ENCODE data around the gene APOL5.
"Not testable (repeated sequence)": the region's sequence is repeated elsewhere in the genome, so short reads cannot be mapped to it uniquely, and the experiment has no call there.

APOL5 gene

DNA sequence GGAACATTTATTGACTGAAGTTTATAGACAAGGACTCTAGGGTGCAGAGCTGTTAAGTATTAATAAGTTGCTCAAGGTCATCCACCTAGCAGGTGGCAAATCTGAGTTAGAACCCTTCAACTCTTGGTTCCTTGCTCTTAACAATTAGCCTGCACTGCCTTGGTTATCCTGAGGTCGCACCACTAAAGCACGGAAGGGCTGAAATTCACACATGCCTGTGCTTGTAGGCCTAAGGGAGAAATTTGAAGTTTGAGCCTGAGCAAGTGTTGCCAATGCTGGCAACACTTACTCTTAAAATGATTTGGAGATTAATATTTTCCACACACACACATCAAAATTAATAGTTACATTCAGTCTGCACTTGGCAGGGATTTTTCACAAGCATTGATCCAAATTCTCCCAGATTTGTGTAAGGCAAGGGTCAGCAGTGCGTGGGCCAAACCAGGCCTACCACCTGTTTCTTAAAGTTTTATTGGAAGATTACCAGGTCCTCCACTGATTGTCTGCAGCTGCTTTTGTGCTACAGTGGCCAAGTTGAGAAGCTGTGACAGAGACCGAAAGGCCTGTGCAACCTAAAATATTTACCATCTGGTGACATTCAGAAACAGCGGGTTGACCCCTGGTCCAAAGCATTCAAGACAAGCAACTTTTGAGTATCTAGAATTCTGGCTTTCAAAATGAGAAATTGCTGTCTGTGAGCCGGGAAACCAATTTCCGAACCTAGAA, 16.3 kb downstream of the APOL5 start:
- peaks cover 24% of the 10 kb centered on the region for H3K36me3 ChIP-seq (ENCODE audit: insufficient read depth, low read length)
- H3K27me3 ChIP-seq (ENCODE audit: control insufficient read depth, insufficient read depth, low read length): peaks cover 3% of the 10 kb centered on the region
- no peaks in the 10 kb centered on the region for H3K9me3 ChIP-seq (replicated peaks; ENCODE audit: low read length)
- H3K4me2 ChIP-seq (ENCODE audit: low read length): no peak overlapping the region
- no peaks in the 10 kb centered on the region for H3K4me1 ChIP-seq (ENCODE audit: control insufficient read depth, insufficient read depth, low read length)
- no peak overlapping the region for H3K4me3 ChIP-seq (ENCODE audit: low read length)
- H3K9ac ChIP-seq (ENCODE audit: low read depth, low read length): no peak overlapping the region

DNA sequence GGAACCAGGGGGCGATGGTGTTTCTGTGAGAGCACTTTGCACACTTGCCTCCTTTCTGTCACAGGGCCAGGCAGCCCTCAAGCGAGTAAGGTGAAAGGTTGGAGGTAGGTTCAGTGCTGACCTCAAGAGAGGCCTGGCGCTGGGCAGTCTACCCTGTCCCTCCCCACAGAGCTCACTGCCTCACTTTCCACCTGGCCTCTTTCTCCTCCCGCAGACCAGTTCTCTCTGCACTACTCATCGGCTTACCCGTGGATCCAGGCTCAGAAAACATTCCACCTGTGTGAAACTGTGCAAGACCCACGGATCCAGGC, 16.8 kb downstream of the APOL5 start:
- Histone ChIP-seq H3K4me3 (ENCODE audit: low read length) (no peak overlapping the region), H3K9ac (ENCODE audit: low read depth, low read length) (no peak overlapping the region), H3K9me3 (replicated peaks; ENCODE audit: low read length) (no peaks in the 10 kb centered on the region)

DNA sequence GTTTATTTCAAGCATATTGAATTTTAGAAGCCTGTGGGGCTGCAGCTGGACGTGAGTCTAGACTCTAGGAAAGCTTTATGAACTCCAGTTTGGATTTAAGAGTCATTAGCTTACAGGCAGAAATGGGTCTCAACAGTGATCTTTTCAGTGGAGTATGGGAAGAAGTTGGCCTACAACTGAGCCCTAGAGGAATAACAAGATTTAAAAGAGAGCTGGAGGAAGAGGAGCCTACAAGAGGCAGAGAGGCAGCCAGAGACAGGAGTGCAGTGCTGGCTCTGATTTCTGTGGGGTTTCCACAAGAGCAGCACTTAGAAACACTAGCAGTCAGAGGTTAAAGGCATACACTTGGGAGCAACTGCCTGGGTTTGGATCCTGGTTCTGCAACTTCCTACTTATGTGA, 17.9 kb downstream of the APOL5 start:
- Histone ChIP-seq H3K9ac (ENCODE audit: low read depth, low read length) (no peak overlapping the region), H3K9me3 (replicated peaks; ENCODE audit: low read length) (no peaks in the 10 kb centered on the region), H3K4me3 (ENCODE audit: low read length) (no peak overlapping the region), H3K4me1 (ENCODE audit: control insufficient read depth, insufficient read depth, low read length) (no peaks in the 10 kb centered on the region), H3K4me2 (ENCODE audit: low read length) (no peak overlapping the region), H3K27me3 (ENCODE audit: control insufficient read depth, insufficient read depth, low read length) (peaks cover 3% of the 10 kb centered on the region), H3K36me3 (ENCODE audit: insufficient read depth, low read length) (peaks cover 29% of the 10 kb centered on the region)

More for the DNA sequence above, 16.8 kb downstream of the APOL5 start:
- H3K27me3 ChIP-seq (ENCODE audit: control insufficient read depth, insufficient read depth, low read length): peaks cover 3% of the 10 kb centered on the region
- no peaks in the 10 kb centered on the region for H3K4me1 ChIP-seq (ENCODE audit: control insufficient read depth, insufficient read depth, low read length)
- no peak overlapping the region for H3K4me2 ChIP-seq (ENCODE audit: low read length)
- H3K36me3 ChIP-seq (ENCODE audit: insufficient read depth, low read length): peaks cover 29% of the 10 kb centered on the region

DNA sequence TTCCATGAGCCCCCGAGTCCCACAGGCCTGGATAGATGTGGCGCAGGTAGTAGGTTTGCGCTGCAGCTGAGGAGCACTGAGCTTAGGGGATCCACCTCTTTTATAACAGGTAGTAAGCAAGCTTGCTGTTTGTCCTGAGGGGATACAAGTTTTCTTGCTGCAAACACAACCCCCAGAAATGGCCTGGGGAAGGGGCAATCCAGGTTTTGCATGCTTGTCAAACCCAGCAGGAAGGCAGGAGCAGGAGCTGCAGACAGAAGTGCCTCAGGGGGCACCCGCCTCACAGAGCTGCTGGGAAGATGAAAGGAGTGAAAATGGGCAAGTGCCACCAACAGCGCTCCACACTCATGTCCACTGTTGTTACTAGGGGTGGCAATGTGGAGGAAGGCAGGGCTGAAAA, 18.5 kb downstream of the APOL5 start:
- H3K9me3 ChIP-seq (replicated peaks; ENCODE audit: low read length): no peaks in the 10 kb centered on the region
- no peak overlapping the region for H3K4me2 ChIP-seq (ENCODE audit: low read length)
- no peak overlapping the region for H3K9ac ChIP-seq (ENCODE audit: low read depth, low read length)
- H3K4me3 ChIP-seq (ENCODE audit: low read length): no peak overlapping the region
- no peaks in the 10 kb centered on the region for H3K27me3 ChIP-seq (ENCODE audit: control insufficient read depth, insufficient read depth, low read length)
- peaks cover 32% of the 10 kb centered on the region for H3K36me3 ChIP-seq (ENCODE audit: insufficient read depth, low read length)
- peaks cover 2% of the 10 kb centered on the region for H3K4me1 ChIP-seq (ENCODE audit: control insufficient read depth, insufficient read depth, low read length)

DNA sequence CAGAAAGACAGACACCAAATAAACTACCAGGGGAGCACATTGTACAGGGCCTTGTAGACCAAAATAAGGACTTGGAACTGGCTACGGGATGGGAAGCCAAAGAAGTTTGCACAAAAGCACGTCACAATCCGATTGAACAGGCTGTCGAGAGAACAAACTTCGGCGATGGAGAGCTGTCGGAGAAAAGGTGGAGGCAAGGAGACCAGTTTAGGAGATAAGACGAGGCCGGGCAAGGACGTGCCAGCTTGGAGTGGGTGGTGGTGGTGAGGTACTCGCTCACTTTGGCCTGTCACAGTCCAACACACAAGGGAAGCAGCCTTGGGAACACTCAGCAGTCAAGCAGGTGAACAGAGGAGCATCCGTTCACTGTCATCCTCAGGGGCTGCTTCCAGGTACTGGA, 19.0 kb downstream of the APOL5 start:
- Histone ChIP-seq H3K27me3 (ENCODE audit: control insufficient read depth, insufficient read depth, low read length) (no peaks in the 10 kb centered on the region), H3K9ac (ENCODE audit: low read depth, low read length) (no peak overlapping the region), H3K4me3 (ENCODE audit: low read length) (no peak overlapping the region), H3K4me2 (ENCODE audit: low read length) (no peak overlapping the region), H3K9me3 (replicated peaks; ENCODE audit: low read length) (no peaks in the 10 kb centered on the region), H3K4me1 (ENCODE audit: control insufficient read depth, insufficient read depth, low read length) (peaks cover 7% of the 10 kb centered on the region), H3K36me3 (ENCODE audit: insufficient read depth, low read length) (peaks cover 38% of the 10 kb centered on the region)

DNA sequence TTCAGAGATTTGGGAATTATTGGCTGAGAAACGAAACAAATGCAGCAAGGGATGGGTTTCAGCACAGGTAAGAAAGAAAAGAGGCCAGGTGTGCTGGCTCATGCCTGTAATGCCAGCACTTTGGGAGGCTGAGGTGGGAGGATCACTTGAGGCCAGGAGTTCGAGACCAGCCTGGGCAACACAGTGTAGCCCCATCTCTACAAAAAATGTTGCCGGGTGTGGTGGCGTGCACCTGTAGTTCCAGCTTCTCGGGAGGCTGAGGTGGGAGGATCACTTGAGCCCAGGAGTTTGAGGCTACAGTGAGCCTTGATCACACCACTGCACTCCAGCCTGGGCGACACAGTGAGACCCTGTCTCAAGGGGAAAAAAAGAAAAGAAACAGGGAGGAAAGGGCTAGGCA, 20.2 kb downstream of the APOL5 start:
- not testable (repeated sequence) for H3K4me3 ChIP-seq (ENCODE audit: low read length); H3K27me3 ChIP-seq (ENCODE audit: control insufficient read depth, insufficient read depth, low read length); H3K9me3 ChIP-seq (replicated peaks; ENCODE audit: low read length); H3K9ac ChIP-seq (ENCODE audit: low read depth, low read length); H3K4me2 ChIP-seq (ENCODE audit: low read length)
- H3K36me3 ChIP-seq (ENCODE audit: insufficient read depth, low read length): peaks cover 38% of the 10 kb centered on the region
- H3K4me1 ChIP-seq (ENCODE audit: control insufficient read depth, insufficient read depth, low read length): peaks cover 19% of the 10 kb centered on the region

DNA sequence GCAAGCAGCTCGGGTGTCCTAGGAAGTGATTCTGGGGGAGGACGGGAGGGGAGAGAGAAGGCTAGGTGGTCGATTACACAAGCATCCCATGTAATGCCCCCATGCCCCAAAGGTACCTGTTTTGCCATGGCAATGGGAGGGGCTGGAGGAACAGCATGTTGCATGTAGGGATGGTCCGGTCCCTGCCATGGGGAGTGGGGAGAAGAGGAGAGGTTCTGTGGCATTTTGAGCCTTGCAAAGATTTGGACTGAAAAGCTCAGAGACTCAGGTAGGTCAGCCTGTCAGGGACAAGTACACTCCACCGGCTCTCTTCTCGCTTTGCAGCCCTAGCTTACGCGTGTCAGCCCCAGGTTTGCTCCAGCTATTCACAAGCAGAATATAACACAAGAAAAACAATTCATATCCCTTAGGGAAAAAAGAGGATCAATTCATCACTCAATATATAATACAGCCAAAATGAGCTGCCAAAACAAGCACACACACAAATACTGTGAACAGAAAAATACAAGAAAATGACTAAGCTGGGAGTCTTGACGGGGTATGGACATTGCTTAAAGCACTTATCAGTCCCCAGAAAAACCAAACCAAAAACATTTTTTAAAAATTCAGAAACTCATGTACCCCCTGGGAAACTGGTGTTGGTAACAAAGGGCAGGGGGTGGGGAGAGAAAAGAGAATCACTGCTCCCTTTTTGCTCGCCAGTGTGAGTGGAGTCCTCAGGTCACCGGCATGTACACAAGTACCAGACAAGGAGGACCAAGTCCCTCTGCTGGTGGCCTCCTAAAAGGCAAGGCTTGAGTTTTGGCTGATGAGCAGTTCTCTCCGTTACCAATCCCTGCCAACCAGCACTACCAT, 21.6 kb downstream of the APOL5 start:
- Histone ChIP-seq H3K9me3 (replicated peaks; ENCODE audit: low read length) (no peaks in the 10 kb centered on the region), H3K36me3 (ENCODE audit: insufficient read depth, low read length) (peaks cover 49% of the 10 kb centered on the region), H3K4me1 (ENCODE audit: control insufficient read depth, insufficient read depth, low read length) (peaks cover 30% of the 10 kb centered on the region), H3K4me3 (ENCODE audit: low read length) (no peak overlapping the region), H3K9ac (ENCODE audit: low read depth, low read length) (no peak overlapping the region), H3K27me3 (ENCODE audit: control insufficient read depth, insufficient read depth, low read length) (no peaks in the 10 kb centered on the region), H3K4me2 (ENCODE audit: low read length) (no peak overlapping the region)

DNA sequence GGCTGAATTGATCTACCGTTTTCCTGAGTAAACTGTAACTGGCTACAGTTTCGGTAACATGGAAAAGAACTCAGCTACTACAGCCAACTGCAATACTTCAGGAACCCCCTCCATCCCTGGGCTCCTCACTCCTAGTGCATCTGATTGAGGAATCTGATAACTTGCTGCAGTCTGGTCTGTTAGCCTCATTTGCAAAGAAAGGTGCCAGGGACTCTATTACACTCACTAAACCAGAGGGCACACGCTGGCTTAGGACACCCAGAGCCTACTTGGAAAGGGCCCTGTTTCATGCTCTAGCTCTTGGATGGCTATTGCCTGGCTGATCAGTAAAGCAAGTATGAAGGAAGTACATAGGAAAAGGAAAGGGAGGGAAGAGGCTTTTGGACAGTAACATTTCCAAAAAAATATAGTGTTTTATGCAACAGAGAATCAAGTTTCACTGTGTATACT, 22.3 kb downstream of the APOL5 start:
- peaks cover 55% of the 10 kb centered on the region for H3K36me3 ChIP-seq (ENCODE audit: insufficient read depth, low read length)
- no peaks in the 10 kb centered on the region for H3K9me3 ChIP-seq (replicated peaks; ENCODE audit: low read length)
- no peak overlapping the region for H3K4me3 ChIP-seq (ENCODE audit: low read length)

DNA sequence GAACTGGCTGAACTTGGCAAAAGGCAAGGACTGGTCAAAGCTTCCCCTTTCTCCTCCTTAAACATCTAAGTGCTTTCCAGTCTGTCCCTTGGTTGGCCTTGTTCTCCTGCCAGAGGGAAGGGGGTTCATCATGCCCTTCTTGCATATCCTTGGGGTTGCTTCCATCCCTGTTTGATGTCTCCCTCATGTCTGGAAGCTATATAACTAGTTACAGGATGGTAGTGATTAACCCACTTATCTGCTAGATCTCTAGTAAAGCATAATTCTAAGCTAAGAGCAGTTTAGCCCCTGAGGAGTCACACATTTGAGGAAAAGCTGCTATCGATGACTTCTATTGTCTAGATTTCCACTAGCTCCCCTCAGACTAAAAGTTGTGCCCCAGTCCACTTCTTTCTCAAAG, 22.9 kb downstream of the APOL5 start:
- Histone ChIP-seq H3K27me3 (ENCODE audit: control insufficient read depth, insufficient read depth, low read length) (no peaks in the 10 kb centered on the region), H3K4me1 (ENCODE audit: control insufficient read depth, insufficient read depth, low read length) (peaks cover 30% of the 10 kb centered on the region), H3K9ac (ENCODE audit: low read depth, low read length) (no peak overlapping the region), H3K4me2 (ENCODE audit: low read length) (no peak overlapping the region), H3K4me3 (ENCODE audit: low read length) (no peak overlapping the region), H3K36me3 (ENCODE audit: insufficient read depth, low read length) (peaks cover 57% of the 10 kb centered on the region), H3K9me3 (replicated peaks; ENCODE audit: low read length) (no peaks in the 10 kb centered on the region)

More for the DNA sequence above, 22.3 kb downstream of the APOL5 start:
- Histone ChIP-seq H3K27me3 (ENCODE audit: control insufficient read depth, insufficient read depth, low read length) (no peaks in the 10 kb centered on the region), H3K9ac (ENCODE audit: low read depth, low read length) (no peak overlapping the region), H3K4me1 (ENCODE audit: control insufficient read depth, insufficient read depth, low read length) (peaks cover 30% of the 10 kb centered on the region), H3K4me2 (ENCODE audit: low read length) (no peak overlapping the region)

DNA sequence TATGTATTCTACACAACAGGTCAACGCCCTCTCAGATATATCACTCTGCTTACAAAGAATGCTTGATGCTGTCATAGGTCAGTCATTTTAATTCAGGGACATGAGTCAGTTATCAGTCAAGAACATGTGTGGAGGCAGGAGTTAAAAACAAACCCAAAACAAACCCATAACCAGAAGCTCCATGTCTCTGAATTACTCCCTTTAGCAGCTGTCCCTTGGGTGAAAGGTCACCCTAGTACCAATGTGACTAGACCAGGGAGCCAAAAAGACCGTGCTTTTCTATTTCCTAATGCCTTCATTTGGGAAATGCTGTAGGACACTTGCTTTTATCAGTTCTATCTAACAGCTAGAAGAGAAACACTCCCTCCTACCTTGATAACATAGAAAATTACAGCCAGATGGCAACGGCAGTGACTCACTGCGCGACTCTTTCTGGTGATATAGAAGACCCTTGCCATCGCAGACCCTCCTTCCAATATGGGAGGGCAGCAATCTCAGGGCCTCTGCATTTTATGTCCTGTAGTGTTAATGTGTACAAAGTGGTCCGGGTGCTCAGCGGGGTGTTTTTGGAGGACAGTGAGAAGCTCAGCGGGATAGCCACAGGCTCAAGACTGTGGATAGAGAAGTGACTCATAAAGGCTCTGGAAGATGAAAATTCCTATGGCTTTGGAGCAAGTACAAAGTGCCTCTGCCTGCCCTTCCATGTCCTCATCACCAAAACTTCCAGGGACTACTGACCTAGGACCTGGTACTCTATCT, 24.8 kb downstream of the APOL5 start:
- Histone ChIP-seq H3K9me3 (replicated peaks; ENCODE audit: low read length) (no peaks in the 10 kb centered on the region), H3K4me2 (ENCODE audit: low read length) (peak overlapping the region; percentile 59), H3K4me1 (ENCODE audit: control insufficient read depth, insufficient read depth, low read length) (peaks cover 38% of the 10 kb centered on the region), H3K27me3 (ENCODE audit: control insufficient read depth, insufficient read depth, low read length) (no peaks in the 10 kb centered on the region), H3K4me3 (ENCODE audit: low read length) (peak overlapping the region; percentile 47), H3K9ac (ENCODE audit: low read depth, low read length) (peak overlapping the region; percentile 67), H3K36me3 (ENCODE audit: insufficient read depth, low read length) (peaks cover 57% of the 10 kb centered on the region)

DNA sequence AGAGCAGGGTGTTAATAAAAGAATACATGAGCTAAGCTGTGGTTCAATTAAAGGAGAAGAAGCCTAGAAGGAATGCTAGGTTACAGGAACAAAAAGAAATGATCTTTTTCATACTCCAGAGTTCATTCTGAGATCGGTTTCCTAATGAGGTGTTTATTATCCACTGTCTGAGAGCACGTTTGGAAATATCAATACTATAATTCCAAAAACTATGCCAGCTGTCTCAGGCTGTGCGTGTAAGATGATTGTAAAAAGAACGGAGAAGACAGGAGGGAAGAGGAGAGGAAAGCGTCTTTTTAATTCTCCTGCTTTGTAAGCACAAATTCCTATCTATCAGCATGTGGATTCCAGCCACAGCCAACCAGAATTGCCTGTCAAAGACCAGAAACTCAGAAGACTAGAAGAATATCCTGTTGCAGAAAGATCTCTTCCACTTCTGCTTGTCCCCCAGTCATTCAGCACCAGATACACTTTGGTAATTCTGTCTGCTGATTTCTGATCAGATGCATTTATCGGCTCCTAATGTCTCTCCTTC, 25.7 kb downstream of the APOL5 start:
- no peaks in the 10 kb centered on the region for H3K9me3 ChIP-seq (replicated peaks; ENCODE audit: low read length)
- peak overlapping the region; percentile 59 for H3K4me2 ChIP-seq (ENCODE audit: low read length)
- H3K4me1 ChIP-seq (ENCODE audit: control insufficient read depth, insufficient read depth, low read length): peaks cover 43% of the 10 kb centered on the region
- no peak overlapping the region for H3K4me3 ChIP-seq (ENCODE audit: low read length)
- peak overlapping the region; percentile 67 for H3K9ac ChIP-seq (ENCODE audit: low read depth, low read length)
- H3K36me3 ChIP-seq (ENCODE audit: insufficient read depth, low read length): peaks cover 52% of the 10 kb centered on the region
- H3K27me3 ChIP-seq (ENCODE audit: control insufficient read depth, insufficient read depth, low read length): no peaks in the 10 kb centered on the region

Measured in skeletal muscle satellite cell (primary cell).